Smooth muscle cell of trachea (primary cell): ENCODE measurements around the gene FBXO24. TPM values are rescaled to one million over a fixed set of nuclear protein-coding genes. Genes with fewer than 3 reads are reported as not detected.

Experiments used
- total RNA-seq: library from RNA; depleted of rRNA; stranded (reverse); fragments of >200 nt; gene quantifications from 2 replicates; pipeline ENCODE4 v1.2.1, GENCODE V29; 2014

The FBXO24 gene
- total RNA-seq = 0.15 and 0.33 TPM in 2 replicates

GRCh38 chr7:100586266-100587025 lies at the start of gene FBXO24:
TSS of gene FBXO24 (plus strand) at chr7:100586328. CDS start at chr7:100586626, 298 bp downstream.

GRCh38 chr7:100538654-100539435 lies 47.3 kb upstream of the FBXO24 start, which contains the start of gene AGFG2:
TSS of gene AGFG2 (plus strand) at chr7:100539203. CDS start at chr7:100539347, 144 bp downstream.

DNA sequence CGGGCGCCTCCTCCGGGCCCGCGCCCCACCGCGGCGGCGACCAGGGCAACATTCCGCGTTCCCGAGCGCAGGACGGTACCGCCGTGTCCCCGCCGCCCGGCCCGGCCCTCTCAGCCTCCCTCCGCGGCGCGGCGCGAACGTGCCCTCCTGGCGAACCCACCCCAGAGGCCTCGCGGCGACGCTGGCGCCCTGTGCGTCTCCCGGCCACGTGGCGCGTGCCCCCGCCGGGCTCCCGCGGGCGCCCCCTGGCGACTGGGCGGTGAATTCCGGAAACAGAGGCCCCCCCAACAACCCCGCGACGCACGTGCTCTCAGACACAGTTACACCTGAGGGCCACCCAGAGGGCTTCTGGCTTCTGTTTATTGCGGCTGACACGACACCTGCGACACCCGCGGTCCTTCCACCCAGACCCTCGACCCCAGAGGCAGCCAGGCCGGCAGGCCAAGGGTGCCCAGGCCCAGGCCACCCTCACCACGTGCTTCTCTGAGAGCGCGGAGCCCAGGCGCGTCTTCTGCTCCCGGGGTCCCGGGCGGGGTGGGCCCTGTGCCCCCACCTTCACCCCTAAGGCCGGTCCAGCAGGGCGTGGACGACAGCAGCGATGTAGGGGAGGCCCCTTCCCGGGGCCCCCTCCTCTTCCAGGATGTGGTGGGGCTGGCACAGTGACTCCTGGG lies 12.3 kb upstream of the FBXO24 start, which contains the start of gene SAP25:
SAP25 (minus strand) TSS at position 210 of the 671 bp plus-strand sequence; CDS start at position 52, 158 bp downstream.

DNA sequence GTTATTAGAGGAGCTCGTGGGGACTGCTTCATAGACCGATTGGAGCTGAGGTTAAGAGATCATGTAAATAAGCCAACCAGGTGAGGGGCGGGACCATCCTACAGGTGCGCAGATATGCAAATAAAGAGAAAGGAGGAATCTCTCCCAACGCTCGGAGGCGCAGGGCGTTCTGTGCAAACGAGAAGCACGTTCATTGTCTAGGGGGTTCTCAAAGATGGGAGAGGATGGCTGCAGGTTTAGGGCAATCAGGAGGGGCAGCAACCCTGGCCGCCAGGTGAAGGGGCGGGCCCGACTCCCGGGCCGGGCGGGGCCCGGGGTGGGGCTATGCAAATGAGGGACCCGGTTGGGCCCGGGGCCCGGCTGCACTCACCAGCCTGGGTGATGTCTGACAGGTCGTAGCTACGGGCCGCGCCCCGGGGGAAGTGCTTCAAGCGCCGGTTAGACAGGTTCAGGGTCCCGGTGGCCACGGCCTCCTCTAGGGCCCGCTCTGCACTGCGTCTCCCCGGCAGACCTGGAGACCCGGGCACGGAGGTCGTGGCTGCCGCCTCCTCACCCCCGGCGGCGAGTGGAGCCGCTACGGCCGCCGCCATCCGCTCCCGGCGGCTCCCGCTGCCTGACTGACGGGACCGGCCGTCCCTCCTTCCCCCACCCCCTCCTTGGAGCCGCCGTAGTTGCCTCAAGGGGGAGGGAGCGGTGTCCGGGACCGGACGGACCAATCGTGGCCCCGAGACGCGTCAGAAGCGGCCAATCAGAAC lies 440 bp upstream of the FBXO24 start, which contains the start of gene LRCH4:
LRCH4 (minus strand) TSS at position 619 of the 755 bp plus-strand sequence; CDS start at position 590, 29 bp downstream.

DNA sequence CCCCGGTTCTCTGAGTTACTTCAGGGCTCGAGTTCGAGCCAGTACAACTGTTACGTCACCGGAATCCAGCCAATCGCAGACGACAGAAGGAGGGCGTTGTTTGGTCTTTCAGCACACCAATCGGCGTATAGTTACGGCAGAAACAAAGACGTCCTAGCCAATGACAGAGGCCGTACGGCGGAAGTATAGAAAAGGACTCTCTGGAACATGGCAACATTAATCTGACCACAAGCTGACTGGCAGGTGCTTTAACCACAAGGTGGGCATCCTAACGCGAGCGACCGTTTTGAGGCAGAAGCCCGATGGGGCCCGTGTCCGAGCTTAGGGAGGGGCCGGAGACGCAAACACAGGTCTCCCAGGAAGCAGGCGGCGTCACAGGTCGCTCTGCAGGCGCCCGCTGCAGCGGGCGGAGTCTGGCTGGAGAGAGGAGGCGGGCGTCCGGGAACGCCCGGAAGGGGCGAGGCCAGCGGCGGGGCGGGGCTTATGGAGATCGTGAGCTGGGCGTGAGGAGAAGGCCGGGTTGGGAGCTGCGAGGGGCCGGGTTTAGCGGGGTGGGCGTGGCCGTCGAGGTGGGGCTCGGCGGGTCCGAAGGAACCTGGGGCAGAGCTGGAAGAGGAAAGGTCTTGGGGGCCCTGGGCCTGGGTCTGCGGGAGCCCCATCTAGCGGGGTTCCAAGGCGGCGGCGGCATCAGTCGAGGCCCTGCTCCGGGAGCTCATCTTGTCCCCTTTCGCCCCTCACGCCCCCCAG lies 26.0 kb downstream of the FBXO24 start, which contains the start of gene MOSPD3:
MOSPD3 (plus strand) TSS at position 558 of the 747 bp plus-strand sequence. CDS start 252 bp downstream, outside the sequence.

GRCh38 chr7:100641463-100641859 lies 55.3 kb downstream of the FBXO24 start, which contains the start of gene TFR2:
TSS of gene TFR2 (minus strand) at chr7:100641552. CDS start at chr7:100641509, 43 bp downstream.

Other genes starting within 250 kb of the FBXO24 start
- 7.8 and 8.9 TPM in 2 replicates for gene PILRB, start 228.2 kb upstream of the FBXO24 start, total RNA-seq
- 0.15 and 0.50 TPM in 2 replicates for gene PILRA, start 212.8 kb upstream of the FBXO24 start, total RNA-seq
- gene ZCWPW1, start 157.6 kb upstream of the FBXO24 start, total RNA-seq = 1.2 and 1.3 TPM in 2 replicates
- 31.6 and 38.2 TPM in 2 replicates for gene MEPCE, start 156.5 kb upstream of the FBXO24 start, total RNA-seq
- 20.7 and 23.1 TPM in 2 replicates for gene PPP1R35, start 149.8 kb upstream of the FBXO24 start, total RNA-seq
- gene SPACDR, start 122.1 kb upstream of the FBXO24 start, total RNA-seq = 0.73 and 2.6 TPM in 2 replicates
- gene TSC22D4, start 107.1 kb upstream of the FBXO24 start, total RNA-seq = 24.9 and 35.6 TPM in 2 replicates
- gene NYAP1, start 102.4 kb upstream of the FBXO24 start, total RNA-seq = 1.3 and 3.5 TPM in 2 replicates
- 6.1 and 8.4 TPM in 2 replicates for gene AGFG2, start 47.1 kb upstream of the FBXO24 start, total RNA-seq
- not detected in 2 replicates for gene SAP25, start 12.4 kb upstream of the FBXO24 start, total RNA-seq
- 20.5 and 21.2 TPM in 2 replicates for gene LRCH4, start 199 bp upstream of the FBXO24 start, total RNA-seq
- gene PCOLCE, start 16.0 kb downstream of the FBXO24 start, total RNA-seq = 179 and 311 TPM in 2 replicates
- 7.1 and 7.9 TPM in 2 replicates for gene MOSPD3, start 26.2 kb downstream of the FBXO24 start, total RNA-seq
- 0.33 TPM in 1 of 2 replicates, not detected in the other for gene TFR2, start 55.2 kb downstream of the FBXO24 start, total RNA-seq
- not detected in 2 replicates for gene ACTL6B, start 70.1 kb downstream of the FBXO24 start, total RNA-seq
- gene GNB2, start 87.4 kb downstream of the FBXO24 start, total RNA-seq = 113 and 118 TPM in 2 replicates
- gene GIGYF1, start 107.9 kb downstream of the FBXO24 start, total RNA-seq = 20.4 and 23.5 TPM in 2 replicates
- gene POP7, start 119.8 kb downstream of the FBXO24 start, total RNA-seq = 31.4 and 40.1 TPM in 2 replicates
- gene EPO, start 134.1 kb downstream of the FBXO24 start, total RNA-seq = not detected in 2 replicates
- gene ZAN, start 147.3 kb downstream of the FBXO24 start, total RNA-seq = not detected in 2 replicates
- 37.7 and 64.2 TPM in 2 replicates for gene EPHB4, start 241.2 kb downstream of the FBXO24 start, total RNA-seq